AG20443 (cell line): ENCODE data around the gene PRPF40A.
"Not testable (repeated sequence)": the region's sequence is repeated elsewhere in the genome, so short reads cannot be mapped to it uniquely, and the experiment has no call there.

Source experiments
- DNase-seq: peaks from one replicate; pipeline ENCODE4 v3.0.0; 2012; ENCODE audit warnings: low spot score, mixed read lengths

The PRPF40A gene

GRCh38 chr2:152717228-152718075 lies at the start of gene PRPF40A:
TSS of gene PRPF40A (minus strand) at chr2:152717461. CDS start at chr2:152717439, 22 bp downstream.
- peak; percentile 99 for DNase-seq

DNA sequence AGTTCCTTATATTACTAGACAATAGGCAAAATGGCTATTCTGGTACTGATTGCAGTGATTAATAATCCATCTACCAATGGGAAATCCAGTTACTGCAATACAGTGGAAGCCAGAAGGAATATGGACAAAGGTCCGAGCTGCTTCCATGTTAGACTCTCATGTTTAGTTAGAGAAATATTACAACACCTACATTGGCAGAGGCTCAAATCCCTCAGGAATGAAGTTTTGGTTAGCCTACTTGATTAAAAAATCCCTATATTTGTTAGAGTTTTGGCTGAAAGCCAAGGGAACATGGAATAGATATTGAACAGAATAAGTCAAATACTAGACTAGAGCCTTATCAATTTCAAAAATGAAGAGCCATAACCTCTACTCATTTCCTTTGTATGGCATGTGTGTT lies 49.7 kb upstream of the PRPF40A start:
- no peak for DNase-seq

GRCh38 chr2:152763651-152764050 lies 46.4 kb upstream of the PRPF40A start:
- no peak for DNase-seq

DNA sequence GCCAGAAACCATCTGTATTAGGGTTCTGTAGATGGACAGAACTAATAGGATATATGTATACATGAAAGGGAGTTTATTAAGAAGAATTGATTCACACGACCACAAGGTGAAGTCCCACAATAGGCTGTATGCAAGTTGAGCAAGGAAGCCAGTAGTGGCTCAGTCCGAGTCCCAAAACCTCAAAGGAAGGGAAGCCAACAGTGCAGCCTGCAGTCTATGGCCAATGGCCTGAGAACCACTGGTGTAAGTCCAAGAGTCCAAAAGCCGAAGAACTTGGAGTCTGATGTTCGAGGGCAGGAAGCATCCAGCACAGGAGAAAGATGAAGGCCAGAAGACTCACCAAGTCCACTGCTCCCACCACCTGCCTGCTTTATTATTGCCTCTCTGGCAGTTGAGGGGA lies 45.9 kb upstream of the PRPF40A start:
- DNase-seq, result not testable (repeated sequence)

DNA sequence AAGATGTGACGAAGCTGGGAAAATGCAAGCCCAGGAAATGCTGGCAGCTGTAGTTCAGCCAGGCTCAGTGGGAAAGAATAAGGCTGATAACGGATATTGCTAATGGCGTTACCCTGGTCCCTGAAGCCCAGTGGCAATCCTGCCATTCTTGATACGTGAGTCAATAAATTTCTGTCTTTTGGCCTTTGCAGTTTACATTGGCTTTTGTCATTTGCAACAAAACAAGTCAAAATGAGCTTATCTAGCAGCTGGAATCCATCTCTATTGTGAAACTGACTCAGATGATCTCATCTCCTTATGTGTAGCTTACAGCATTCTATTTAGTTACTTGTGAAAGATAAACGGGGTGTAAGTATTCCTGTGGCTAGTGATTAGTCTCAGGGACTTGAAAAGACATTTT lies 44.9 kb upstream of the PRPF40A start:
- peak; percentile 60 for DNase-seq

GRCh38 chr2:152761214-152761613 lies 44.0 kb upstream of the PRPF40A start:
- no peak for DNase-seq

DNA sequence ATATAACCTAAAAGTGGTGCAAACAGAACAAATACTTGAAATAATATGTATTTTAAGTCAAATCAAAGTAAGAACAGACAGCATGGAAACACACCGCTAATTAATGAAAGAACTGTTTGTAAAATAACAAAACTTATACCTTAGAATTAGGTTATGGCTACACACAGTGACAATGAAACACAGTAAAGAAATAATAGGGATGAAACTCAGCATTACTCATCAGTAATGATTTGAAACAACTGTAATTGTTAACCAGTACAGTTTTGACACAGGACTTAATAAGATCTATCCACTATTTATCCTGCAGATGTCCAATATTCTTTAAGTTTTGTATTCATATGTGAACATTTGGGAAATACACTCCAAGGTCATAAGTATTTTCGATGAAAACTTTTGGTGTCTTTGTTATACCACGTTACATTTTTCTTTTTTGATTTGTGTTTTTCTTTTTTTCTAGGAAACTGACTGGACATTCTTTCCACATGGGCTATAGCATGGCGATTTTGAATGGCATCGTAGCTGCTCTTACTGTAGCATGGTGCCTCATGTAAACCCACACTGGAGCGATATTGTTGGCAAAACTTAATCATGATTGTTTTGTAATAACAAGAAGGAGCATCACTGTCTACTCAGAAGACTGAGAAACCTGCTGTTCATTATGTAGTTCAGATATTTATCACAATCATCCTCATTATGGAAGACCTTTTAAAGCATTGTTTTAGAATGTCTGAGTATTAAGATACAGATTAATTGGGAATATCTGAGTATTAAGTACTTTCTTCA lies 42.2 kb upstream of the PRPF40A start:
- DNase-seq, result no peak

- DNase-seq, result no peak
Observed at GRCh38 chr2:152755029-152755428, 37.8 kb upstream of the PRPF40A start.

- DNase-seq, result not testable (repeated sequence)
Observed at GRCh38 chr2:152747751-152748150, 30.5 kb upstream of the PRPF40A start.

- DNase-seq, result peak; percentile 12
Observed at GRCh38 chr2:152743002-152743401, 25.7 kb upstream of the PRPF40A start.

GRCh38 chr2:152740743-152741328 lies 23.6 kb upstream of the PRPF40A start:
- DNase-seq, result peak; percentile 59

DNA sequence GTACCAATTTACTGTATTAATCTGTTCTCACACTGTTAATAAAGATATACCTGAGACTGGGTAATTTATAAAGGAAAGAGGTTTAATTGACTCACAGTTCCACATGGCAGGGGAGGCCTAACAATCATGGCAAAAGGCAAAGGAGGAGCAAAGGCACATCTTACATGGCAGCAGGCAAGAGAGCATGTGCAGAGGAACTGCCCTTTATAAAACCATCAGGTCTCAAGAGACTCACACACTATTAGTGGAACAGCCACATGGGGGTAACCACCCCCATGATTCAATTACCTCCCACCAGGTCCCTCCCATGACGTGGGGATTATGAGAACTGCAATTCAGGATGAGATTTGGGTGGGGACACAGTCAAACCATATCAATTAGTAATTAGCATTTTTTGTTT lies 22.4 kb upstream of the PRPF40A start:
- DNase-seq, result not testable (repeated sequence)

GRCh38 chr2:152738438-152738837 lies 21.2 kb upstream of the PRPF40A start:
- DNase-seq, result no peak

DNA sequence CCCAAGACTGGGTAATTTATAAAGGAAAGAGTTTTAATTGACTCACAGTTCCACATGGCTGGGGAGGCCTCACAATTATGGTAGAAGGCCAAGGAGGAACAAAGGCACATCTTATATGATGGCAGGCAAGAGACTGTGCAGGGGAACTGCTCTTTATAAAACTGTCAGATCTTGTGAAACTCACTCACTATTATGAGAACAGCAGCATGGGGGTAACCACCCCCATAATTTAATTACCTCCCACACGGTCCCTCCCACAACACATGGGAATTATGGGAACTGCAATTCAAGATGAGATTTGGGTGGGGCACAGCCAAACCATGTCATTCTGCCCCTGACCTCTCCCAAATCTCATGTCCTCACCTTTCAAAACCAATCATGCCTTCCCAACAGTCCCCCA lies 20.2 kb upstream of the PRPF40A start:
- not testable (repeated sequence) for DNase-seq

DNA sequence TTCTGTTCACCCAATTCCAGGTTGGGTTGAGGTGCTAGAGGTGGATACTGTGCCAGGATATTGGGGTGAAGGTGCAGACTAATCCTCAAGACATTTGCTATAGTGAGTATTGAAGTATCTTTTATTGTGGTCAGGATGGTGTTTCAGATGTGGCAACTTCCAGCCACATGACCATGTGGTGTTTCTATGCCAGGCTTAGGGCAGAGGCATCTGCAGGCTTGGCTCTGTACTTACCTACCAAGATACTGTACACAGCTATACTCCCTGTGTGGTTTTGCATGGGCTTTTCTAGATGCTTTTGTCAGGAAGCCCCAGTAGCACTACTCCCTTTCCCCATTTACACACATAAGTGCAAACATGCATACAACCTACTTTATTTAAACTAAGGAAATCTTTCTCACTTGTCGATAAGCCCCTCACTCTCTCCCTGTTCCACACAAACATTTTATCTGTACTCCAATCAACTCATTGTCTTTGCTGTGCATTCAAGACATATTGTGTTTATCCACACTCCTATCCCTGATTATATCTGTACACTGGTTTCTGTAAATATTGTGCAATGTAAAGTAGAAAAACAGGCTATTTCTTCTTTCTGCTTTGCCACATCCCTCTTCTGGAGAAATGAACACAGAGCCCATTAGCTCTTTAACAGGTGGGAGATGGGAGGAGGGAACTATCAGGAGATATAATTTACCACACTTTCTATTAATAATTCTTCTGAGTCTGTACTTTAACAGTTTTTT lies 13.5 kb upstream of the PRPF40A start:
- DNase-seq, result peak; percentile 11

DNA sequence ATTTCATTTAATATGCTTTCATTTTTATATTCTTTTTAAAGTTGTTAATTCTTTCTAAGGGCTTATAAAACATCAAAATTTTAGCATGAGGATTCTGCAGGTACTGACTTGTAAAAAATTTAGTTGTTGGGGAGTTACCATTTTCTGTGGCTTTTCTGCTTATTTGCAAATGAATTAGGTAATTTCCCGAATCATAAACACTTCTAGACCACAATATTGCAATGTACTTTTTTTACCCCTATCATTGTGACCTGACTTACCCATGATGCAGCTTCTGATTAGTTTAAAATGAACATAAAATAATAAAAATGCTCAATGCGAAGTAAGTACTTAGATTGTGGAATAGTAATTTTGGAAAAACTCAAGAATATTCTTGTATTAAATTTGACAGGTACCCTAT lies 12.6 kb upstream of the PRPF40A start:
- DNase-seq, result no peak

- DNase-seq, result no peak
Observed at GRCh38 chr2:152723918-152724317, 6.7 kb upstream of the PRPF40A start.

DNA sequence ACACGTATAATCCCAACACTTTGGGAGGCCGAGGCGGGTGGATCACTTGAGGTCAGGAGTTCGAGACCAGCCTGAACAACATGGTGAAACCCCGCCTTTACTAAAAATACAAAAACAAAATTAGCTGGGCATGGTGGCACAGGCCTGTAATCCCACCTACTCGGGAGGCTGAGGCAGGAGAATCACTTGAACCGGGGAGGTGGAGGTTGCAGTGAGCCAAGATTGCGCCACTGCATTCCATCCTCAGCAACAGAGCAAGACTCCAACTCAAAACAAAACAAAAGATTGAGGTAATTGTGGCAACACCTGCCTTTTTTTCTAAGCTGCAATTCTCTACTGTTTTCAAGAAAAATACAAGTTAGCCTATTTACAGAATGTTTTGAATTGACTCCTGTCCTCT lies 5.4 kb upstream of the PRPF40A start:
- DNase-seq, result not testable (repeated sequence)

DNA sequence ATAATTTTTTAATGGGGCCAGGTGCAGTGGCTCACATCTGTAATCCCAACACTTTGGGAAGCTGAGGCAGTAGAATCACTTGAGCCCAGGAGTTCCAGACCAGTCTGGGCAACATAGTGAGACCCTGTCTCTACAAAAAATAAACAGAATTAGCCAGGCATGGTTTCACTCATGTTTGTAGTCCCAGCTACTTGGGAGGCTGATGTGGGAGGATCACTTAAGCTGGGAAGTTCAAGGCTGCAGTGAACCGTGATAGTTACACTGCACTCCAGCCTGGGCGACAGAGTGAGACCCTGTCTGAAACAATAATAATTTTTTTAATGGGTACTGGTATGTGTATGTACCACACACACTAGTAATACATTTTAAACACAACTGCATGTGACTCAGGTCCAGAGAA lies 3.5 kb upstream of the PRPF40A start:
- DNase-seq, result no peak

- peak; percentile 37 for DNase-seq
Observed at GRCh38 chr2:152718909-152719645, 1.8 kb upstream of the PRPF40A start.
